Fibroblast of lung (primary cell): ENCODE data around the gene WSCD2.

Experiments used
- EZH2 ChIP-seq: IDR thresholded peaks from 2 replicates; pipeline ENCODE4 v1.5.1; 2012; ENCODE audit warnings: low read length, control low read depth, mild to moderate bottlenecking; ENCODE audit errors: missing control alignments
- TF ChIP-seq, protein P1 (sequence below), 2 donors: IDR thresholded peaks in 1 of 2; conservative IDR thresholded peaks in 1 of 2; 1 replicate in 1 of 2; 2 replicates in 1 of 2; pipeline ENCODE4 v1.5.1; 2011 to 2012; ENCODE audit warnings: low read length in 2 of 2, control low read depth in 1 of 2, inconsistent platforms in 1 of 2, low read depth in 1 of 2, mild to moderate bottlenecking in 1 of 2

DNA sequence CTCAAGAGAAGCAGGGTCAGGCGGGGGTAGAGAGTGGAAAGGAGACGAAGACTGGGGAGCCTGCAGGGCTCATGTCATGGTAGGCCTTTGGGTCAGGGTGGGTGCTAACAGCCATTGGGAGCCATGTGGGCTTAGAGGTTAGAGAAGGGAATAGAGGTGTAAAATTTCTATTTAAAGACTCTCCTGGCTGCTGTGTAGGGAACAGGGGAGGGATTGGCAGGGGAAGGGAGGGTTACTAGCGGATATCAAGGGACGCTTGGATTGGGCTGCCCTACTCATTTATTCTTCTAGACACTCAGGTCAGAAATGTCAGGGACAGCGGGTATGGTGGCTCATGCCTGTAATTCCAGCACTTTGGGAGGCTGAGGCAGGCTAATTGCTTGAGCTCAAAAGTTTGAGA, 18.2 kb downstream of the WSCD2 start:
- TF ChIP-seq, protein P1, sequence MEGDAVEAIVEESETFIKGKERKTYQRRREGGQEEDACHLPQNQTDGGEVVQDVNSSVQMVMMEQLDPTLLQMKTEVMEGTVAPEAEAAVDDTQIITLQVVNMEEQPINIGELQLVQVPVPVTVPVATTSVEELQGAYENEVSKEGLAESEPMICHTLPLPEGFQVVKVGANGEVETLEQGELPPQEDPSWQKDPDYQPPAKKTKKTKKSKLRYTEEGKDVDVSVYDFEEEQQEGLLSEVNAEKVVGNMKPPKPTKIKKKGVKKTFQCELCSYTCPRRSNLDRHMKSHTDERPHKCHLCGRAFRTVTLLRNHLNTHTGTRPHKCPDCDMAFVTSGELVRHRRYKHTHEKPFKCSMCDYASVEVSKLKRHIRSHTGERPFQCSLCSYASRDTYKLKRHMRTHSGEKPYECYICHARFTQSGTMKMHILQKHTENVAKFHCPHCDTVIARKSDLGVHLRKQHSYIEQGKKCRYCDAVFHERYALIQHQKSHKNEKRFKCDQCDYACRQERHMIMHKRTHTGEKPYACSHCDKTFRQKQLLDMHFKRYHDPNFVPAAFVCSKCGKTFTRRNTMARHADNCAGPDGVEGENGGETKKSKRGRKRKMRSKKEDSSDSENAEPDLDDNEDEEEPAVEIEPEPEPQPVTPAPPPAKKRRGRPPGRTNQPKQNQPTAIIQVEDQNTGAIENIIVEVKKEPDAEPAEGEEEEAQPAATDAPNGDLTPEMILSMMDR (conservative IDR thresholded peaks at IDR 0.05 in 1 of 2, IDR thresholded peaks at IDR 0.05 in 1 of 2; ENCODE audit: low read depth in 1 of 2, low read length in 2 of 2): no peak
- no peak for TF ChIP-seq EZH2
